SK-N-SH (cell line): Measurements from ENCODE around the gene STRADB. TPM values are rescaled to one million over a fixed set of nuclear protein-coding genes. Genes with fewer than 3 reads are reported as not detected.

Experiments used
- CTCF ChIA-PET: fragments of 300-600, 350-600 bp; formaldehyde crosslinking; extraction: SDS; loops from one replicate; lab custom pipeline; 2021; lab: Yijun Ruan, JAX
- POLR2A ChIA-PET: fragments of 350-600 bp; sonication (Branson Sonifier 250); formaldehyde crosslinking; extraction: SDS; loops from one replicate; lab custom pipeline; 2020; ENCODE audit warnings: antibody characterized with exemption, inconsistent platforms; lab: Yijun Ruan, JAX
- DNase-seq: peaks from one replicate; pipeline ENCODE4 v3.0.0; 2012
- H2AFZ ChIP-seq: fragments of 200-600 bp; sonication (generic); 2 replicates; pipeline ENCODE4 v1.8.1; 2016; ENCODE audit warnings: antibody characterized with exemption, mild to moderate bottlenecking, low read depth
- H3F3A ChIP-seq: fragments of 200-600 bp; sonication (generic); replicated peaks from 2 replicates; pipeline ENCODE3; 2016; ENCODE audit warnings: antibody characterized with exemption, mild to moderate bottlenecking; ENCODE audit not compliant: insufficient read depth
- H3K27ac ChIP-seq, 2 experiments: fragments of 200-500 bp in 1 of 2; fragments of 200-600 bp in 1 of 2; sonication (Bioruptor generic) in 1 of 2; sonication (generic), shearing (Covaris generic) in 1 of 2; 2 replicates each; pipeline versions ENCODE4 v1.5.1 to v1.6.1; 2014 to 2016; ENCODE audit warnings: low read depth in 2 of 2, inconsistent platforms in 1 of 2, low read length in 1 of 2, mild to moderate bottlenecking in 1 of 2, mixed read lengths in 1 of 2
- H3K27me3 ChIP-seq: fragments of 200-600 bp; sonication (generic), shearing (Covaris generic); 2 replicates; pipeline ENCODE4 v1.6.1; 2016; ENCODE audit warnings: mixed run types; ENCODE audit not compliant: insufficient read depth
- H3K36me3 ChIP-seq, 2 experiments: fragments of 200-500 bp in 1 of 2; fragments of 200-600 bp in 1 of 2; sonication (Bioruptor generic) in 1 of 2; sonication (generic) in 1 of 2; replicated peaks in 1 of 2; 2 replicates each; pipeline versions ENCODE3 to v1.5.1; 2014 to 2016; ENCODE audit warnings: low read length in 1 of 2, mild to moderate bottlenecking in 1 of 2; ENCODE audit not compliant: insufficient read depth in 2 of 2, control insufficient read depth in 1 of 2
- H3K4me1 ChIP-seq, 2 experiments: fragments of 200-500 bp in 1 of 2; fragments of 200-600 bp in 1 of 2; sonication (Bioruptor generic) in 1 of 2; sonication (generic), shearing (Covaris generic) in 1 of 2; 2 replicates each; pipeline versions ENCODE4 v1.5.1 to v1.6.1; 2014 to 2016; ENCODE audit warnings: low read depth in 1 of 2, low read length in 1 of 2, mixed run types in 1 of 2; ENCODE audit not compliant: insufficient read depth in 2 of 2, control insufficient read depth in 1 of 2
- H3K4me2 ChIP-seq: fragments of 200-600 bp; sonication (generic), shearing (Covaris generic); 2 replicates; pipeline ENCODE4 v1.6.1; 2017; ENCODE audit warnings: mixed run types
- H3K4me3 ChIP-seq, 2 experiments: fragments of 200-500 bp in 1 of 2; fragments of 200-600 bp in 1 of 2; sonication (Bioruptor generic) in 1 of 2; sonication (generic), shearing (Covaris generic) in 1 of 2; 2 replicates each; pipeline versions ENCODE4 v1.5.1 to v1.8.1; 2014 to 2016; ENCODE audit warnings: low read depth in 2 of 2, inconsistent platforms in 1 of 2, low read length in 1 of 2, mild to moderate bottlenecking in 1 of 2, mixed read lengths in 1 of 2, moderate library complexity in 1 of 2
- H3K79me2 ChIP-seq: fragments of 200-600 bp; sonication (generic); 2 replicates; pipeline ENCODE4 v1.8.1; 2017; ENCODE audit warnings: mild to moderate bottlenecking; ENCODE audit not compliant: insufficient read depth
- H3K9ac ChIP-seq: fragments of 200-600 bp; sonication (generic); 2 replicates; pipeline ENCODE4 v1.6.1; 2017; ENCODE audit warnings: mixed run types
- H3K9me2 ChIP-seq: fragments of 200-600 bp; sonication (generic); 2 replicates; pipeline ENCODE4 v1.6.1; 2017; ENCODE audit warnings: mixed run types
- H3K9me3 ChIP-seq: fragments of 200-600 bp; sonication (generic); 2 replicates; pipeline ENCODE4 v1.6.1; 2017; ENCODE audit warnings: mixed run types, mild to moderate bottlenecking, moderate library complexity
- H4K20me1 ChIP-seq: fragments of 200-600 bp; sonication (generic); 2 replicates; pipeline ENCODE4 v1.6.1; 2017; ENCODE audit warnings: mild to moderate bottlenecking, mixed run types; ENCODE audit not compliant: insufficient read depth
- ELF1 ChIP-seq: IDR thresholded peaks from 2 replicates; pipeline ENCODE4 v1.4.0; 2012
- FOXM1 ChIP-seq: IDR thresholded peaks from 2 replicates; pipeline ENCODE4 v1.4.0; 2012; ENCODE audit warnings: low read depth, mild to moderate bottlenecking
- GABPA ChIP-seq: IDR thresholded peaks from 2 replicates; pipeline ENCODE4 v1.4.0; 2012; ENCODE audit warnings: low read depth, mild to moderate bottlenecking
- IRF3 ChIP-seq: fragments of 150-350 bp; IDR thresholded peaks from 2 replicates; pipeline ENCODE4 v1.6.1; 2016; ENCODE audit warnings: mild to moderate bottlenecking, low read depth, low read length
- NFIC ChIP-seq: IDR thresholded peaks from 2 replicates; pipeline ENCODE4 v1.4.0; 2012; ENCODE audit warnings: borderline replicate concordance
- PBX3 ChIP-seq: IDR thresholded peaks from 2 replicates; pipeline ENCODE4; 2012
- POLR2AphosphoS5 ChIP-seq: IDR thresholded peaks from 2 replicates; pipeline ENCODE4 v1.6.1; 2012; ENCODE audit warnings: low read depth, low read length
- RAD21 ChIP-seq: IDR thresholded peaks from 2 replicates; pipeline ENCODE4 v1.6.1; 2012; ENCODE audit warnings: mild to moderate bottlenecking, low read length
- RCOR1 ChIP-seq: fragments of 150-350 bp; IDR thresholded peaks from 2 replicates; pipeline ENCODE4 v1.6.1; 2017; ENCODE audit warnings: antibody characterized with exemption, low read length
- REST ChIP-seq: IDR thresholded peaks from 2 replicates; pipeline ENCODE4 v1.6.1; 2012; ENCODE audit warnings: mild to moderate bottlenecking, low read depth, low read length, moderate library complexity
- SIN3A ChIP-seq: IDR thresholded peaks from 2 replicates; pipeline ENCODE4 v1.6.1; 2012; ENCODE audit warnings: low read depth, mild to moderate bottlenecking, low read length, moderate library complexity, borderline replicate concordance
- SMC3 ChIP-seq: IDR thresholded peaks from 2 replicates; pipeline ENCODE4 v1.6.1; 2012; ENCODE audit warnings: low read depth, low read length, improper control_type of control experiment
- TCF12 ChIP-seq: IDR thresholded peaks from 2 replicates; pipeline ENCODE4 v1.4.0; 2012
- TEAD4 ChIP-seq: IDR thresholded peaks from 2 replicates; pipeline ENCODE4 v1.4.0; 2012; ENCODE audit warnings: mild to moderate bottlenecking, borderline replicate concordance; ENCODE audit not compliant: insufficient read depth
- YY1 ChIP-seq: IDR thresholded peaks from 2 replicates; pipeline ENCODE4 v1.4.0; 2012; ENCODE audit warnings: low read depth, mild to moderate bottlenecking
- WGBS: methylation state at CpG from one replicate; pipeline ENCODE4 v1.1.6; 2017; ENCODE audit warnings: low lambda C conversion rate; 5-methylcytosine and 5-hydroxymethylcytosine counted together
- polyA plus RNA-seq, 3 experiments: library from polyadenylated mRNA; depleted of rRNA; stranded (reverse); fragments of >200 nt; gene quantifications; 2 replicates each; pipeline ENCODE4 v1.2.3, GENCODE V29; 2012
- TF ChIP-seq, protein P1 (sequence below): IDR thresholded peaks from 2 replicates; pipeline ENCODE4 v1.4.0; 2012; ENCODE audit warnings: low read depth, borderline replicate concordance

The STRADB gene
- polyA plus RNA-seq, 1 of the 3 experiments (the other 2 are of a cell fraction): 27.0 TPM

DNA sequence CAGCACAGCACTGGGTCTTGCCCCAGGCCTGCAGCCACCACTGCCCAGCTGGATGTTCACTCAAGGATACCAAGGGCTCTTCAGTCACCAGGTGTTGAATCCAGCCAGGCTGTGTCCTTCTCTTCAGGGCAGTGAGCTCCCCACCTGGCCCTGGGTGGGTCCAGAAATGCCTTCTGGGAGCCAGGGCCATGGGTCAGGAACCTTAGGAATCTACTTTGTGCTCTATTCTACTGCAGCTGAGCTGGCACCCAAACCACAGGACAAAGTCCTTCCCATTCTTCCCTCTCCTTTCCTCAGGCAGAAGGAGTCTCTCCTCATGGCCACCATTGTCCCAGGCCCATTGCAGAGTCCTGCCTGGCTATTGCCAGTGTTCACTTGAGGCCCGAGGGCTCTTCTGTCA, 13.0 kb downstream of the STRADB start:
- Histone ChIP-seq H3K79me2 (no peaks in the 10 kb centered on the region), H3K9me2 (no peaks in the 10 kb centered on the region), H3K4me2 (no peak overlapping the region), H3K4me1 (peaks cover 21% of the 10 kb centered on the region in 2 experiments), H3K9ac (no peak overlapping the region)
- TF ChIP-seq NFIC (no peak), SIN3A (no peak), IRF3 (no peak), GABPA (no peak), TEAD4 (no peak), ELF1 (no peak), POLR2AphosphoS5 (no peak), RCOR1 (no peak), PBX3 (no peak), REST (no peak), TCF12 (no peak), SMC3 (no peak), YY1 (no peak), RAD21 (no peak), FOXM1 (no peak)
- TF ChIP-seq, protein P1, sequence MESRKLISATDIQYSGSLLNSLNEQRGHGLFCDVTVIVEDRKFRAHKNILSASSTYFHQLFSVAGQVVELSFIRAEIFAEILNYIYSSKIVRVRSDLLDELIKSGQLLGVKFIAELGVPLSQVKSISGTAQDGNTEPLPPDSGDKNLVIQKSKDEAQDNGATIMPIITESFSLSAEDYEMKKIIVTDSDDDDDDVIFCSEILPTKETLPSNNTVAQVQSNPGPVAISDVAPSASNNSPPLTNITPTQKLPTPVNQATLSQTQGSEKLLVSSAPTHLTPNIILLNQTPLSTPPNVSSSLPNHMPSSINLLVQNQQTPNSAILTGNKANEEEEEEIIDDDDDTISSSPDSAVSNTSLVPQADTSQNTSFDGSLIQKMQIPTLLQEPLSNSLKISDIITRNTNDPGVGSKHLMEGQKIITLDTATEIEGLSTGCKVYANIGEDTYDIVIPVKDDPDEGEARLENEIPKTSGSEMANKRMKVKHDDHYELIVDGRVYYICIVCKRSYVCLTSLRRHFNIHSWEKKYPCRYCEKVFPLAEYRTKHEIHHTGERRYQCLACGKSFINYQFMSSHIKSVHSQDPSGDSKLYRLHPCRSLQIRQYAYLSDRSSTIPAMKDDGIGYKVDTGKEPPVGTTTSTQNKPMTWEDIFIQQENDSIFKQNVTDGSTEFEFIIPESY: no peak
- TF ChIP-seq, all 33 proteins: peak for 0
- Histone ChIP-seq H3K27ac (peak overlapping the region; percentile 86 to 90; a peak in 3 of 4 replicates), H3K4me3 (no peak overlapping the region), H3F3A (peaks cover 23% of the 10 kb centered on the region), H2AFZ (no peak overlapping the region), H3K9me3 (no peaks in the 10 kb centered on the region), H3K27me3 (no peaks in the 10 kb centered on the region), H3K36me3 (peaks cover 44 to 56% of the 10 kb centered on the region in 2 experiments), H4K20me1 (no peaks in the 10 kb centered on the region)
- WGBS: no CpG with 5 or more reads among the region's 1 CpG
- POLR2A ChIA-PET: no interaction called here
- DNase-seq: no peak
- CTCF ChIA-PET: interaction anchor here (1.1 kb wide), 1 partner anchor 12 kb away, joined by 4 read pairs; the partner anchor contains the start of gene STRADB
